DOHH2 (cell line): ENCODE results near the gene MCUB.

Source experiments
- H3F3A ChIP-seq: fragments of 200-600 bp; sonication (generic), shearing (Covaris generic); 2 replicates; pipeline ENCODE4 v1.6.0; 2016; ENCODE audit warnings: antibody characterized with exemption, mild to moderate bottlenecking; ENCODE audit not compliant: control insufficient read depth, insufficient read depth
- H3K27ac ChIP-seq: fragments of 200-600 bp; sonication (generic); 2 replicates; pipeline ENCODE4 v1.5.1; 2014; ENCODE audit warnings: low read depth, mild to moderate bottlenecking, low read length, moderate library complexity
- H3K27me3 ChIP-seq: fragments of 200-600 bp; sonication (generic); 2 replicates; pipeline ENCODE4 v1.6.1; 2014; ENCODE audit warnings: mild to moderate bottlenecking, low read length, mixed read lengths; ENCODE audit not compliant: control insufficient read depth
- H3K36me3 ChIP-seq: fragments of 200-600 bp; sonication (generic); 2 replicates; pipeline ENCODE4 v1.6.1; 2014; ENCODE audit warnings: mild to moderate bottlenecking, low read length, moderate library complexity, mixed read lengths; ENCODE audit not compliant: control insufficient read depth
- H3K4me1 ChIP-seq: fragments of 200-600 bp; sonication (generic); 2 replicates; pipeline ENCODE4 v1.6.1; 2014; ENCODE audit warnings: mild to moderate bottlenecking, low read length, mixed read lengths; ENCODE audit not compliant: control insufficient read depth
- H3K4me2 ChIP-seq: fragments of 200-600 bp; sonication (generic); 2 replicates; pipeline ENCODE4 v1.6.0; 2014; ENCODE audit warnings: mild to moderate bottlenecking, low read length, moderate library complexity
- H3K4me3 ChIP-seq: fragments of 200-600 bp; sonication (generic); 2 replicates; pipeline ENCODE4 v1.5.1; 2014; ENCODE audit warnings: mild to moderate bottlenecking, low read length, mixed read lengths
- H3K79me2 ChIP-seq: fragments of 200-600 bp; sonication (generic); 2 replicates; pipeline ENCODE4 v1.6.1; 2014; ENCODE audit warnings: mild to moderate bottlenecking, low read length, mixed read lengths; ENCODE audit not compliant: control insufficient read depth
- H3K9me2 ChIP-seq: fragments of 200-600 bp; sonication (generic); replicated peaks from 2 replicates; pipeline ENCODE4 v1.6.1; 2014; ENCODE audit warnings: mild to moderate bottlenecking, low read length, mixed read lengths; ENCODE audit not compliant: control insufficient read depth
- H3K9me3 ChIP-seq: fragments of 200-600 bp; sonication (generic); 2 replicates; pipeline ENCODE4 v1.6.1; 2014; ENCODE audit warnings: antibody characterized with exemption, low read length, mixed read lengths; ENCODE audit not compliant: control insufficient read depth, insufficient read depth
- H4K20me1 ChIP-seq: fragments of 200-600 bp; sonication (generic); 2 replicates; pipeline ENCODE4 v1.6.0; 2014; ENCODE audit warnings: low read depth, mild to moderate bottlenecking, antibody characterized with exemption, low read length, moderate library complexity; ENCODE audit not compliant: control insufficient read depth, insufficient read depth
- CTCF ChIP-seq: fragments of 200-600 bp; sonication (generic); IDR thresholded peaks from one replicate; pipeline ENCODE4 v1.5.1; 2014; ENCODE audit warnings: antibody characterized with exemption, mild to moderate bottlenecking, low read depth, low read length; ENCODE audit not compliant: poor library complexity, severe bottlenecking
- EZH2phosphoT487 ChIP-seq: fragments of 200-600 bp; sonication (generic); IDR thresholded peaks from 2 replicates; pipeline ENCODE4 v1.6.1; 2017; ENCODE audit warnings: borderline replicate concordance, mild to moderate bottlenecking, antibody characterized with exemption, low read length, moderate library complexity, mixed read lengths

Gene MCUB

DNA sequence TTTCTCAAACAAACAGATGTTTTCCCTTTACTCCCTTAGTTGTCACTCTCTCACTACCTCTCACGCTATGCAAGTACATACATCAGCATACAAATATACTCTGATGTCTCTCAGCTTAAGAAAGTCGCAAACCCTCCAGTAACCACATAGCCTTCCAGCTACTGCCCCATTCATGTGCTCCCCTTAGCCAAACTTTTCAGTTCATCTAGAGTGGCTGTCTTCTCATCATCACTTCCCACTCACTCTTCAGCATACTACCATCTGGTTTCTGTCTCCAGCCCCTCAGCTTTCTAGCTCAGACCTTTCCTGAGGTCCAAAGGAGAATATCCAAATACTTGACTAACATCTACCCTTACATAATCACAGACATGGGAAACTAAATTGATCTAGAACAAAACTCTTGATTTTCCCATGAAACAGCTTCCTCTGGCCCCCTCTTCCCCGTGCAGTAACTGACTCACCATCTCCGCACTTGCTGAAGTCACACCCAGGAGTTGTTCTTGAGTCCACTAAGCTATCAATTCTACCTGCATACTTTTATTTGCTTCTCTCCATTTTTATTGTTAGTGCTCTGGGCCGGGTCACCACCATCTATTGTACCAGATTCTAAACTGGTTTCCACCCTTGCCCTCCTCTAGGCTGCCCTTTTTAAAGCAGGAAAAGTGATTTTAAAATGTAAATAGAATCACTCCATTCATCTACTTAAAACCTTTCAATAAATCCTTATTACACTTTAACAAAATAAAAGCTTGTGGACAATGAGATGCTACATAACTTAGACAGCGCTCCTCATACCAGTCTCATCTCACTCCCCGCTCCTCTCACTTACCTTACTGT is 86.0 kb downstream of the MCUB start:
- Histone ChIP-seq H3K4me1 (peaks cover 18% of the 10 kb centered on the region), H3K4me3 (no peak overlapping the region), H3K27me3 (no peaks in the 10 kb centered on the region), H3K36me3 (peaks cover 19% of the 10 kb centered on the region), H3K79me2 (peaks cover 88% of the 10 kb centered on the region), H4K20me1 (peaks cover 5% of the 10 kb centered on the region), H3K4me2 (no peak overlapping the region), H3K27ac (no peak overlapping the region), H3K9me3 (peaks cover 14% of the 10 kb centered on the region), H3K9me2 (no peaks in the 10 kb centered on the region), H3F3A (no peaks in the 10 kb centered on the region)
- no peak for TF ChIP-seq EZH2phosphoT487
- TF ChIP-seq CTCF: no peak

- TF ChIP-seq EZH2phosphoT487 (no peak), CTCF (no peak)
- Histone ChIP-seq H3K4me2 (no peak overlapping the region), H3K9me3 (peaks cover 14% of the 10 kb centered on the region), H3K36me3 (peaks cover 19% of the 10 kb centered on the region), H3K79me2 (peaks cover 92% of the 10 kb centered on the region), H3K27me3 (no peaks in the 10 kb centered on the region), H3K9me2 (no peaks in the 10 kb centered on the region), H3K4me1 (peaks cover 12% of the 10 kb centered on the region), H3K27ac (no peak overlapping the region), H4K20me1 (peaks cover 5% of the 10 kb centered on the region), H3K4me3 (no peak overlapping the region), H3F3A (no peaks in the 10 kb centered on the region)
Observed at GRCh38 chr4:109648266-109648996, 88.4 kb downstream of the MCUB start.

- peaks cover 90% of the 10 kb centered on the region for H3K79me2 ChIP-seq
- H3K36me3 ChIP-seq: peaks cover 19% of the 10 kb centered on the region
- no peak for TF ChIP-seq EZH2phosphoT487
- TF ChIP-seq CTCF: no peak
- H3K4me3 ChIP-seq: no peak overlapping the region
- H3F3A ChIP-seq: no peaks in the 10 kb centered on the region
- no peak overlapping the region for H3K27ac ChIP-seq
- no peaks in the 10 kb centered on the region for H3K27me3 ChIP-seq
- peaks cover 12% of the 10 kb centered on the region for H3K4me1 ChIP-seq
- H3K9me2 ChIP-seq: no peaks in the 10 kb centered on the region
- H3K9me3 ChIP-seq: peaks cover 14% of the 10 kb centered on the region
- no peak overlapping the region for H3K4me2 ChIP-seq
- H4K20me1 ChIP-seq: peaks cover 5% of the 10 kb centered on the region
Observed at GRCh38 chr4:109648997-109649575, 89.0 kb downstream of the MCUB start.
